RWPE1 (cell line): ENCODE results near the gene TBC1D10A.
A peak's percentile ranks its signal among the peaks of the same experiment; 100 is the strongest.

Experiments used
- CTCF ChIA-PET: fragments of 350-600 bp; sonication (Branson Sonifier 250); formaldehyde crosslinking; extraction: SDS; loops from one replicate; lab custom pipeline; 2021; lab: Yijun Ruan, JAX
- POLR2A ChIA-PET: fragments of 400-600 bp; formaldehyde crosslinking; extraction: SDS; loops from one replicate; lab custom pipeline; 2020; ENCODE audit warnings: antibody characterized with exemption; ENCODE audit not compliant: low non-redundant PET; lab: Yijun Ruan, JAX
- DNase-seq: peaks from one replicate; pipeline ENCODE4 v3.0.0; 2012; ENCODE audit warnings: low spot score
- H3K27ac ChIP-seq: fragments of 450-650 bp; 2 replicates; pipeline ENCODE4 v1.5.1; 2017
- CTCF ChIP-seq: fragments of 450-650 bp; conservative IDR thresholded peaks from 2 replicates; pipeline ENCODE4 v1.5.1; 2017; ENCODE audit warnings: low read depth, mild to moderate bottlenecking

TBC1D10A gene

GRCh38 chr22:30305519-30305905 is 21.2 kb downstream of the TBC1D10A start:
- H3K27ac ChIP-seq = peak overlapping the region; percentile 87
- DNase-seq = no peak
- TF ChIP-seq CTCF = no peak
- ChIA-PET POLR2A (no interaction called here), CTCF (interaction anchor here (0.5 to 0.7 kb wide), 2 partner anchors 59 to 1091 kb away, joined by 3 read pairs; no protein-coding TSS in a partner anchor)

- CTCF ChIA-PET = interaction anchor here (0.5 kb wide), 1 partner anchor 59 kb away, joined by 3 read pairs; no protein-coding TSS in a partner anchor
- no peak for TF ChIP-seq CTCF
- peak overlapping the region; percentile 87 for H3K27ac ChIP-seq
- DNase-seq = peak; percentile 54
- POLR2A ChIA-PET = no interaction called here
These were observed 22.1 kb downstream of the TBC1D10A start for GRCh38 chr22:30304495-30305244.

GRCh38 chr22:30302810-30303138 is 24.0 kb downstream of the TBC1D10A start:
- ChIA-PET CTCF (interaction anchor here (0.6 to 1.9 kb wide), 2 partner anchors 15 to 617 kb away, joined by 3 to 9 read pairs; no protein-coding TSS in a partner anchor), POLR2A (no interaction called here)
- peak overlapping the region; percentile 94 for H3K27ac ChIP-seq
- TF ChIP-seq CTCF = no peak
- no peak for DNase-seq

- peak overlapping the region; percentile 94 for H3K27ac ChIP-seq
- DNase-seq = no peak
- TF ChIP-seq CTCF = no peak
- CTCF ChIA-PET = interaction anchor here (0.6 to 1.9 kb wide), 3 partner anchors 14 to 618 kb away, joined by 3 to 9 read pairs (median 4); no protein-coding TSS in a partner anchor
- POLR2A ChIA-PET = no interaction called here
These were observed 24.5 kb downstream of the TBC1D10A start for GRCh38 chr22:30301995-30302809.

GRCh38 chr22:30299322-30299721 is 27.4 kb downstream of the TBC1D10A start:
- no peak for TF ChIP-seq CTCF
- CTCF ChIA-PET = no interaction called here
- POLR2A ChIA-PET = no interaction called here
- no peak for DNase-seq
- H3K27ac ChIP-seq = no peak overlapping the region

GRCh38 chr22:30297991-30298701 is 28.6 kb downstream of the TBC1D10A start:
- CTCF ChIA-PET = interaction anchor here (0.8 to 0.9 kb wide), 2 partner anchors 10 to 48 kb away, joined by 4 to 5 read pairs; no protein-coding TSS in a partner anchor
- DNase-seq = no peak
- POLR2A ChIA-PET = no interaction called here
- peak overlapping the region; percentile 0; the same call in 1 of the 2 replicates for H3K27ac ChIP-seq
- no peak for TF ChIP-seq CTCF
